Fibroblast of lung (primary cell): ENCODE data around the gene USP4. TPM values are rescaled to one million over a fixed set of nuclear protein-coding genes. Genes with fewer than 3 reads are reported as not detected.
A peak's percentile ranks its signal among the peaks of the same experiment; 100 is the strongest.

Experiments
- DNase-seq, 2 donors: peaks; one replicate each; pipeline versions ENCODE4 v3.0.0 to v3.0.0-alpha.2; 2010; ENCODE audit warnings: low read depth in 2 of 2
- H2AFZ ChIP-seq: 2 replicates; pipeline ENCODE4 v1.5.1; 2012; ENCODE audit warnings: low read length, control low read depth, inconsistent platforms
- H3K27ac ChIP-seq: 2 replicates; pipeline ENCODE4 v1.5.1; 2011; ENCODE audit warnings: low read length, control low read depth; ENCODE audit not compliant: insufficient read depth
- H3K27me3 ChIP-seq: 2 replicates; pipeline ENCODE4 v1.5.1; 2011; ENCODE audit warnings: mild to moderate bottlenecking, low read length; ENCODE audit not compliant: control insufficient read depth, insufficient read depth
- H3K36me3 ChIP-seq: 2 replicates; pipeline ENCODE4 v1.5.1; 2011; ENCODE audit warnings: low read length; ENCODE audit not compliant: control insufficient read depth, insufficient read depth
- H3K4me1 ChIP-seq: 2 replicates; pipeline ENCODE4 v1.5.1; 2011; ENCODE audit warnings: low read length; ENCODE audit not compliant: control insufficient read depth, insufficient read depth; ENCODE audit errors: extremely low read depth
- H3K4me2 ChIP-seq: 2 replicates; pipeline ENCODE4 v1.5.1; 2011; ENCODE audit warnings: low read length, control low read depth; ENCODE audit not compliant: insufficient read depth; ENCODE audit errors: extremely low read depth
- H3K4me3 ChIP-seq, 4 experiments: fragments of 200-600 bp in 1 of 4; sonication (generic) in 1 of 4; replicated peaks in 1 of 4; 2 replicates each; pipeline ENCODE4 v1.5.1; 2011 to 2016; ENCODE audit warnings: low read length in 4 of 4, low read depth in 3 of 4, mild to moderate bottlenecking in 3 of 4, control low read depth in 2 of 4, inconsistent platforms in 1 of 4, mixed read lengths in 1 of 4; ENCODE audit not compliant: insufficient read depth in 1 of 4; ENCODE audit errors: control extremely low read depth in 1 of 4
- H3K79me2 ChIP-seq: 2 replicates; pipeline ENCODE4 v1.5.1; 2012; ENCODE audit warnings: mild to moderate bottlenecking, low read length, inconsistent platforms; ENCODE audit not compliant: control insufficient read depth, insufficient read depth
- H3K9ac ChIP-seq: 2 replicates; pipeline ENCODE4 v1.5.1; 2011; ENCODE audit warnings: mild to moderate bottlenecking, low read length, control low read depth; ENCODE audit not compliant: insufficient read depth
- H3K9me3 ChIP-seq: 2 replicates; pipeline ENCODE4 v1.5.1; 2012; ENCODE audit warnings: low read depth, low read length; ENCODE audit not compliant: control insufficient read depth, insufficient read depth
- H4K20me1 ChIP-seq: 2 replicates; pipeline ENCODE4 v1.5.1; 2011; ENCODE audit warnings: low read length; ENCODE audit not compliant: control insufficient read depth, insufficient read depth; ENCODE audit errors: extremely low read depth
- EZH2 ChIP-seq: IDR thresholded peaks from 2 replicates; pipeline ENCODE4 v1.5.1; 2012; ENCODE audit warnings: low read length, control low read depth, mild to moderate bottlenecking; ENCODE audit errors: missing control alignments
- polyA plus RNA-seq, 2 donors: library from polyadenylated mRNA; depleted of rRNA in 1 of 2; stranded (reverse) in 1 of 2; unstranded in 1 of 2; fragments of >200 nt; gene quantifications; 2 replicates each; pipeline ENCODE4 v1.2.1, GENCODE V29; 2011 to 2012; ENCODE audit warnings: missing spikeins in 1 of 2
- total RNA-seq: library from RNA; depleted of rRNA; stranded (reverse); fragments of >200 nt; gene quantifications from 2 replicates; pipeline ENCODE4 v1.2.1, GENCODE V29; 2014
- TF ChIP-seq, protein P1 (sequence below), 2 donors: IDR thresholded peaks in 1 of 2; conservative IDR thresholded peaks in 1 of 2; 1 replicate in 1 of 2; 2 replicates in 1 of 2; pipeline ENCODE4 v1.5.1; 2011 to 2012; ENCODE audit warnings: low read length in 2 of 2, control low read depth in 1 of 2, inconsistent platforms in 1 of 2, low read depth in 1 of 2, mild to moderate bottlenecking in 1 of 2

The USP4 gene
- total and polyA plus RNA-seq, 2 donors (not counting 1 experiment from before 2014, with no cell fraction given): 28.7 to 47.1 TPM

- DNase-seq: no peak
- Histone ChIP-seq H3K9me3 (no peaks in the 10 kb centered on the region), H3K4me1 (peaks cover 2% of the 10 kb centered on the region), H4K20me1 (no peaks in the 10 kb centered on the region), H3K9ac (no peak overlapping the region), H3K27ac (no peak overlapping the region), H3K4me3 (no peak overlapping the region), H3K36me3 (peaks cover 25% of the 10 kb centered on the region), H3K27me3 (no peaks in the 10 kb centered on the region), H3K4me2 (no peak overlapping the region), H3K79me2 (no peaks in the 10 kb centered on the region), H2AFZ (no peak overlapping the region)
- no peak for TF ChIP-seq EZH2
- TF ChIP-seq, protein P1, sequence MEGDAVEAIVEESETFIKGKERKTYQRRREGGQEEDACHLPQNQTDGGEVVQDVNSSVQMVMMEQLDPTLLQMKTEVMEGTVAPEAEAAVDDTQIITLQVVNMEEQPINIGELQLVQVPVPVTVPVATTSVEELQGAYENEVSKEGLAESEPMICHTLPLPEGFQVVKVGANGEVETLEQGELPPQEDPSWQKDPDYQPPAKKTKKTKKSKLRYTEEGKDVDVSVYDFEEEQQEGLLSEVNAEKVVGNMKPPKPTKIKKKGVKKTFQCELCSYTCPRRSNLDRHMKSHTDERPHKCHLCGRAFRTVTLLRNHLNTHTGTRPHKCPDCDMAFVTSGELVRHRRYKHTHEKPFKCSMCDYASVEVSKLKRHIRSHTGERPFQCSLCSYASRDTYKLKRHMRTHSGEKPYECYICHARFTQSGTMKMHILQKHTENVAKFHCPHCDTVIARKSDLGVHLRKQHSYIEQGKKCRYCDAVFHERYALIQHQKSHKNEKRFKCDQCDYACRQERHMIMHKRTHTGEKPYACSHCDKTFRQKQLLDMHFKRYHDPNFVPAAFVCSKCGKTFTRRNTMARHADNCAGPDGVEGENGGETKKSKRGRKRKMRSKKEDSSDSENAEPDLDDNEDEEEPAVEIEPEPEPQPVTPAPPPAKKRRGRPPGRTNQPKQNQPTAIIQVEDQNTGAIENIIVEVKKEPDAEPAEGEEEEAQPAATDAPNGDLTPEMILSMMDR (conservative IDR thresholded peaks at IDR 0.05 in 1 of 2, IDR thresholded peaks at IDR 0.05 in 1 of 2; ENCODE audit: low read depth in 1 of 2, low read length in 2 of 2): no peak
Observed at GRCh38 chr3:49283997-49284396, 55.9 kb downstream of the USP4 start.

- Histone ChIP-seq H2AFZ (no peak overlapping the region), H3K27ac (no peak overlapping the region), H3K36me3 (peaks cover 14% of the 10 kb centered on the region), H3K9me3 (no peaks in the 10 kb centered on the region), H3K27me3 (no peaks in the 10 kb centered on the region), H3K79me2 (no peaks in the 10 kb centered on the region), H3K4me1 (peaks cover 12% of the 10 kb centered on the region), H3K4me3 (no peak overlapping the region), H3K9ac (no peak overlapping the region), H3K4me2 (no peak overlapping the region), H4K20me1 (no peaks in the 10 kb centered on the region)
- TF ChIP-seq, protein P1 (conservative IDR thresholded peaks at IDR 0.05 in 1 of 2, IDR thresholded peaks at IDR 0.05 in 1 of 2; ENCODE audit: low read depth in 1 of 2, low read length in 2 of 2): no peak
- no peak for TF ChIP-seq EZH2
- DNase-seq: peak in 1 of 2 donors; percentile 53
Observed at GRCh38 chr3:49279376-49279775, 60.5 kb downstream of the USP4 start.

DNA sequence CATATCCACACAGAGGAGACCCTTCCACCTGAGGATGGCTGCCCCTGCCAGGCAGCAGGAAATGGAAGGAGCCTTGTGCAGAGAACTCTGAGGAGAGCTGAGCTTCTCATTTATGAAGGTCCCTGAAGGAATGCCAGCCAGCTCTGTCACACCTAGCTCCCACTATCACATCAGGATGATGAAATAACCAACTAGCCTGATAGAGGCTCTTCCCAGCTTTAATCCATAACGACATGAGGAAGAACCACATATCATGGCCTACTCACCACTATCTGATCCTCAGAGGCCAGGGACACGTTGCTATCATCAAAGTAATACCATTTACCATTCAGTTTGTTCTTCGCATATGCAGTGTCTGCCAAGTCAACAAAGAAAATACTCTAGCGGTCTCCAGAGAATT, 61.3 kb downstream of the USP4 start:
- no peaks in the 10 kb centered on the region for H3K27me3 ChIP-seq
- TF ChIP-seq, protein P1 (conservative IDR thresholded peaks at IDR 0.05 in 1 of 2, IDR thresholded peaks at IDR 0.05 in 1 of 2; ENCODE audit: low read depth in 1 of 2, low read length in 2 of 2): no peak
- TF ChIP-seq EZH2: no peak
- peaks cover 12% of the 10 kb centered on the region for H3K4me1 ChIP-seq
- no peak overlapping the region for H3K4me3 ChIP-seq
- H3K79me2 ChIP-seq: no peaks in the 10 kb centered on the region
- no peak overlapping the region for H3K4me2 ChIP-seq
- DNase-seq: no peak
- peaks cover 10% of the 10 kb centered on the region for H3K36me3 ChIP-seq
- H3K27ac ChIP-seq: no peak overlapping the region
- H4K20me1 ChIP-seq: no peaks in the 10 kb centered on the region
- no peaks in the 10 kb centered on the region for H3K9me3 ChIP-seq
- H2AFZ ChIP-seq: no peak overlapping the region
- no peak overlapping the region for H3K9ac ChIP-seq
